ENCODE data around the gene EHBP1.

DNA sequence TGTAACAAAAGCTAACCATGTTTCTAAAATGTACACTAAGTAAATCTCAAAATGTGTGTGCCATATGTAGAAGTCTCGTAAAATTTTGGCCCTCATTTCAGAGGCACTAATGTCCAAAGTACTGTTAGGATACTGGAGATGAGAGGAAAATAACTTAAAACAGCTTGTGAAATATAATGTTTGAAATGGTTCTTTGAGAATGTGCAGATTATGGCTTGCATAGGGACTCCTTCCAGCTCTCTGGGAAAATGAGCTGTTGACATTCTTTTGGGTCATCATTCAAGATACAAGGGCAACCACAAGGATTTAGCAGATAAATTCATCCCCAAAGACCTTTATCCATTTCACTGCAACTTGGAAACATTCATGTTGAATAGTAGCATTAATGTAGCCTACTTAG is 307.0 kb downstream of the EHBP1 start:
- TF ChIP-seq, protein P1, sequence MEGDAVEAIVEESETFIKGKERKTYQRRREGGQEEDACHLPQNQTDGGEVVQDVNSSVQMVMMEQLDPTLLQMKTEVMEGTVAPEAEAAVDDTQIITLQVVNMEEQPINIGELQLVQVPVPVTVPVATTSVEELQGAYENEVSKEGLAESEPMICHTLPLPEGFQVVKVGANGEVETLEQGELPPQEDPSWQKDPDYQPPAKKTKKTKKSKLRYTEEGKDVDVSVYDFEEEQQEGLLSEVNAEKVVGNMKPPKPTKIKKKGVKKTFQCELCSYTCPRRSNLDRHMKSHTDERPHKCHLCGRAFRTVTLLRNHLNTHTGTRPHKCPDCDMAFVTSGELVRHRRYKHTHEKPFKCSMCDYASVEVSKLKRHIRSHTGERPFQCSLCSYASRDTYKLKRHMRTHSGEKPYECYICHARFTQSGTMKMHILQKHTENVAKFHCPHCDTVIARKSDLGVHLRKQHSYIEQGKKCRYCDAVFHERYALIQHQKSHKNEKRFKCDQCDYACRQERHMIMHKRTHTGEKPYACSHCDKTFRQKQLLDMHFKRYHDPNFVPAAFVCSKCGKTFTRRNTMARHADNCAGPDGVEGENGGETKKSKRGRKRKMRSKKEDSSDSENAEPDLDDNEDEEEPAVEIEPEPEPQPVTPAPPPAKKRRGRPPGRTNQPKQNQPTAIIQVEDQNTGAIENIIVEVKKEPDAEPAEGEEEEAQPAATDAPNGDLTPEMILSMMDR (IDR thresholded peaks at IDR 0.05): no peak
- TF ChIP-seq EP300 (IDR thresholded peaks at IDR 0.05): no peak
- no peak for TF ChIP-seq POLR2A (IDR thresholded peaks at IDR 0.05)
- TF ChIP-seq POLR2AphosphoS5 (IDR thresholded peaks at IDR 0.05): no peak

Measured in stomach (tissue), 4 donors.